SK-N-SH (cell line): ENCODE data around the gene KLHDC7A. TPM values are rescaled to one million over a fixed set of nuclear protein-coding genes. Genes with fewer than 3 reads are reported as not detected.

Source experiments
- CTCF ChIA-PET: fragments of 300-600, 350-600 bp; formaldehyde crosslinking; extraction: SDS; loops from one replicate; lab custom pipeline; 2021; lab: Yijun Ruan, JAX
- POLR2A ChIA-PET: fragments of 350-600 bp; sonication (Branson Sonifier 250); formaldehyde crosslinking; extraction: SDS; loops from one replicate; lab custom pipeline; 2020; ENCODE audit warnings: antibody characterized with exemption, inconsistent platforms; lab: Yijun Ruan, JAX
- DNase-seq: peaks from one replicate; pipeline ENCODE4 v3.0.0; 2012
- H2AFZ ChIP-seq: fragments of 200-600 bp; sonication (generic); 2 replicates; pipeline ENCODE4 v1.8.1; 2016; ENCODE audit warnings: antibody characterized with exemption, mild to moderate bottlenecking, low read depth
- H3F3A ChIP-seq: fragments of 200-600 bp; sonication (generic); replicated peaks from 2 replicates; pipeline ENCODE3; 2016; ENCODE audit warnings: antibody characterized with exemption, mild to moderate bottlenecking; ENCODE audit not compliant: insufficient read depth
- H3K27ac ChIP-seq, 2 experiments: fragments of 200-500 bp in 1 of 2; fragments of 200-600 bp in 1 of 2; sonication (Bioruptor generic) in 1 of 2; sonication (generic), shearing (Covaris generic) in 1 of 2; 2 replicates each; pipeline versions ENCODE4 v1.5.1 to v1.6.1; 2014 to 2016; ENCODE audit warnings: low read depth in 2 of 2, inconsistent platforms in 1 of 2, low read length in 1 of 2, mild to moderate bottlenecking in 1 of 2, mixed read lengths in 1 of 2
- H3K27me3 ChIP-seq: fragments of 200-600 bp; sonication (generic), shearing (Covaris generic); 2 replicates; pipeline ENCODE4 v1.6.1; 2016; ENCODE audit warnings: mixed run types; ENCODE audit not compliant: insufficient read depth
- H3K36me3 ChIP-seq, 2 experiments: fragments of 200-500 bp in 1 of 2; fragments of 200-600 bp in 1 of 2; sonication (Bioruptor generic) in 1 of 2; sonication (generic) in 1 of 2; replicated peaks in 1 of 2; 2 replicates each; pipeline versions ENCODE3 to v1.5.1; 2014 to 2016; ENCODE audit warnings: low read length in 1 of 2, mild to moderate bottlenecking in 1 of 2; ENCODE audit not compliant: insufficient read depth in 2 of 2, control insufficient read depth in 1 of 2
- H3K4me1 ChIP-seq, 2 experiments: fragments of 200-500 bp in 1 of 2; fragments of 200-600 bp in 1 of 2; sonication (Bioruptor generic) in 1 of 2; sonication (generic), shearing (Covaris generic) in 1 of 2; 2 replicates each; pipeline versions ENCODE4 v1.5.1 to v1.6.1; 2014 to 2016; ENCODE audit warnings: low read depth in 1 of 2, low read length in 1 of 2, mixed run types in 1 of 2; ENCODE audit not compliant: insufficient read depth in 2 of 2, control insufficient read depth in 1 of 2
- H3K4me2 ChIP-seq: fragments of 200-600 bp; sonication (generic), shearing (Covaris generic); 2 replicates; pipeline ENCODE4 v1.6.1; 2017; ENCODE audit warnings: mixed run types
- H3K4me3 ChIP-seq, 2 experiments: fragments of 200-500 bp in 1 of 2; fragments of 200-600 bp in 1 of 2; sonication (Bioruptor generic) in 1 of 2; sonication (generic), shearing (Covaris generic) in 1 of 2; 2 replicates each; pipeline versions ENCODE4 v1.5.1 to v1.8.1; 2014 to 2016; ENCODE audit warnings: low read depth in 2 of 2, inconsistent platforms in 1 of 2, low read length in 1 of 2, mild to moderate bottlenecking in 1 of 2, mixed read lengths in 1 of 2, moderate library complexity in 1 of 2
- H3K79me2 ChIP-seq: fragments of 200-600 bp; sonication (generic); 2 replicates; pipeline ENCODE4 v1.8.1; 2017; ENCODE audit warnings: mild to moderate bottlenecking; ENCODE audit not compliant: insufficient read depth
- H3K9ac ChIP-seq: fragments of 200-600 bp; sonication (generic); 2 replicates; pipeline ENCODE4 v1.6.1; 2017; ENCODE audit warnings: mixed run types
- H3K9me2 ChIP-seq: fragments of 200-600 bp; sonication (generic); 2 replicates; pipeline ENCODE4 v1.6.1; 2017; ENCODE audit warnings: mixed run types
- H3K9me3 ChIP-seq: fragments of 200-600 bp; sonication (generic); 2 replicates; pipeline ENCODE4 v1.6.1; 2017; ENCODE audit warnings: mixed run types, mild to moderate bottlenecking, moderate library complexity
- H4K20me1 ChIP-seq: fragments of 200-600 bp; sonication (generic); 2 replicates; pipeline ENCODE4 v1.6.1; 2017; ENCODE audit warnings: mild to moderate bottlenecking, mixed run types; ENCODE audit not compliant: insufficient read depth
- CHD2 ChIP-seq: fragments of 150-350 bp; IDR thresholded peaks from 2 replicates; pipeline ENCODE4 v1.6.1; 2018; ENCODE audit warnings: low read length; ENCODE audit not compliant: partially characterized antibody
- CTCF ChIP-seq: fragments of 200-600 bp; sonication (generic); IDR thresholded peaks from 2 replicates; pipeline ENCODE4 v1.6.1; 2017; ENCODE audit warnings: antibody characterized with exemption, mild to moderate bottlenecking, moderate library complexity
- GABPA ChIP-seq: IDR thresholded peaks from 2 replicates; pipeline ENCODE4 v1.4.0; 2012; ENCODE audit warnings: low read depth, mild to moderate bottlenecking
- GATA2 ChIP-seq: sonication (generic); formaldehyde crosslinking; IDR thresholded peaks from 2 replicates; pipeline ENCODE4 v1.5.0; 2020; ENCODE audit warnings: mild to moderate bottlenecking, missing genetic modification reagents
- JUND ChIP-seq: IDR thresholded peaks from 2 replicates; pipeline ENCODE4 v1.4.0; 2012
- MAX ChIP-seq: IDR thresholded peaks from 2 replicates; pipeline ENCODE4 v1.4.0; 2012; ENCODE audit warnings: low read depth
- MEF2A ChIP-seq: IDR thresholded peaks from 2 replicates; pipeline ENCODE4 v1.4.0; 2012; ENCODE audit warnings: low read depth, borderline replicate concordance
- MXI1 ChIP-seq: IDR thresholded peaks from 2 replicates; pipeline ENCODE4 v1.6.1; 2012; ENCODE audit warnings: mild to moderate bottlenecking, low read depth, low read length, improper control_type of control experiment
- NFIC ChIP-seq: IDR thresholded peaks from 2 replicates; pipeline ENCODE4 v1.4.0; 2012; ENCODE audit warnings: borderline replicate concordance
- NRF1 ChIP-seq: IDR thresholded peaks from 2 replicates; pipeline ENCODE4 v1.6.1; 2012; ENCODE audit warnings: low read depth, mild to moderate bottlenecking, low read length
- RAD21 ChIP-seq: IDR thresholded peaks from 2 replicates; pipeline ENCODE4 v1.6.1; 2012; ENCODE audit warnings: mild to moderate bottlenecking, low read length
- RXRA ChIP-seq: IDR thresholded peaks from 2 replicates; pipeline ENCODE4 v1.4.0; 2012; ENCODE audit warnings: low read depth, mild to moderate bottlenecking, borderline replicate concordance
- SMC3 ChIP-seq: IDR thresholded peaks from 2 replicates; pipeline ENCODE4 v1.6.1; 2012; ENCODE audit warnings: low read depth, low read length, improper control_type of control experiment
- TAF1 ChIP-seq: IDR thresholded peaks from 2 replicates; pipeline ENCODE4 v1.6.1; 2012; ENCODE audit warnings: low read depth, mild to moderate bottlenecking, low read length, moderate library complexity, borderline replicate concordance
- YY1 ChIP-seq: IDR thresholded peaks from 2 replicates; pipeline ENCODE4 v1.4.0; 2012; ENCODE audit warnings: low read depth, mild to moderate bottlenecking
- WGBS: methylation state at CpG from one replicate; pipeline ENCODE4 v1.1.6; 2017; ENCODE audit warnings: low lambda C conversion rate; 5-methylcytosine and 5-hydroxymethylcytosine counted together
- polyA plus RNA-seq, 3 experiments: library from polyadenylated mRNA; depleted of rRNA; stranded (reverse); fragments of >200 nt; gene quantifications; 2 replicates each; pipeline ENCODE4 v1.2.3, GENCODE V29; 2012

The KLHDC7A gene
- polyA plus RNA-seq, 1 of the 3 experiments (the other 2 are of a cell fraction): not detected

GRCh38 chr1:18508084-18508483 lies 27.4 kb downstream of the KLHDC7A start:
- Histone ChIP-seq H3K4me3 (no peak overlapping the region), H3K4me2 (no peak overlapping the region), H3K9me3 (no peaks in the 10 kb centered on the region; the same call in 1 of the 2 replicates), H3K4me1 (peaks cover 0 to 7% of the 10 kb centered on the region in 2 experiments; a peak in 1 of 4 replicates), H3K27me3 (no peaks in the 10 kb centered on the region), H3K79me2 (no peaks in the 10 kb centered on the region), H3K36me3 (no peaks in the 10 kb centered on the region), H3K27ac (no peak overlapping the region), H4K20me1 (no peaks in the 10 kb centered on the region), H3K9ac (no peak overlapping the region), H3K9me2 (no peaks in the 10 kb centered on the region), H3F3A (no peaks in the 10 kb centered on the region), H2AFZ (no peak overlapping the region)
- ChIA-PET CTCF (no interaction called here), POLR2A (no interaction called here)
- 14% methylated on average over 1 of the region's 1 CpG for WGBS
- DNase-seq: no peak
- TF ChIP-seq NFIC (no peak), JUND (no peak), GABPA (no peak), RAD21 (no peak)

GRCh38 chr1:18511149-18511873 lies 30.6 kb downstream of the KLHDC7A start:
- peaks cover 4% of the 10 kb centered on the region; the same call in 1 of the 2 replicates for H3K9me3 ChIP-seq
- H3K9me2 ChIP-seq: no peaks in the 10 kb centered on the region
- H3K27ac ChIP-seq: no peak overlapping the region
- H3K79me2 ChIP-seq: no peaks in the 10 kb centered on the region
- H4K20me1 ChIP-seq: no peaks in the 10 kb centered on the region
- no peaks in the 10 kb centered on the region for H3K36me3 ChIP-seq
- no peak overlapping the region for H2AFZ ChIP-seq
- ChIA-PET POLR2A (no interaction called here), CTCF (interaction anchor here (0.6 to 3.3 kb wide), 13 partner anchors 10 to 674 kb away, joined by 3 to 12 read pairs (median 3); no protein-coding TSS in a partner anchor)
- no peaks in the 10 kb centered on the region for H3K27me3 ChIP-seq
- H3K4me2 ChIP-seq: no peak overlapping the region
- H3K4me3 ChIP-seq: no peak overlapping the region
- H3K9ac ChIP-seq: no peak overlapping the region
- 18% methylated on average over 5 of the region's 5 CpGs for WGBS
- H3K4me1 ChIP-seq: peaks cover 0 to 7% of the 10 kb centered on the region in 2 experiments; a peak in 1 of 4 replicates
- no peaks in the 10 kb centered on the region for H3F3A ChIP-seq
- DNase-seq: peak; percentile 49
- TF ChIP-seq YY1 (no peak), RAD21 (peak; percentile 58), SMC3 (peak; percentile 15; the same call in 1 of the 2 replicates)

GRCh38 chr1:18511874-18512150 lies 31.1 kb downstream of the KLHDC7A start:
- Histone ChIP-seq H3K4me2 (no peak overlapping the region), H4K20me1 (no peaks in the 10 kb centered on the region), H3K27ac (no peak overlapping the region), H3F3A (no peaks in the 10 kb centered on the region), H3K4me3 (no peak overlapping the region), H2AFZ (no peak overlapping the region), H3K9ac (no peak overlapping the region), H3K79me2 (no peaks in the 10 kb centered on the region), H3K4me1 (peaks cover 0 to 7% of the 10 kb centered on the region in 2 experiments; a peak in 1 of 4 replicates), H3K27me3 (no peaks in the 10 kb centered on the region), H3K36me3 (no peaks in the 10 kb centered on the region), H3K9me2 (no peaks in the 10 kb centered on the region), H3K9me3 (peaks cover 7% of the 10 kb centered on the region; the same call in 1 of the 2 replicates)
- DNase-seq: peak; percentile 37
- WGBS: 0% methylated on average over 5 of the region's 5 CpGs
- TF ChIP-seq CTCF: no peak
- TF ChIP-seq YY1: no peak
- no peak for TF ChIP-seq MXI1
- no peak for TF ChIP-seq GATA2 (CRISPR knock-in tag)
- TF ChIP-seq JUND: no peak
- no peak for TF ChIP-seq RXRA
- no peak for TF ChIP-seq NRF1
- TF ChIP-seq TAF1: no peak
- no peak for TF ChIP-seq MEF2A
- no peak for TF ChIP-seq MAX
- no peak for TF ChIP-seq CHD2
- POLR2A ChIA-PET: no interaction called here
- CTCF ChIA-PET: interaction anchor here (0.6 to 3.3 kb wide), 13 partner anchors 10 to 674 kb away, joined by 3 to 12 read pairs (median 3); no protein-coding TSS in a partner anchor
